SU-DHL-6 (cell line): ENCODE results near the gene KRTAP10-10.
"Not testable (repeated sequence)": the region's sequence is repeated elsewhere in the genome, so short reads cannot be mapped to it uniquely, and the experiment has no call there.

Source experiments
- H2AFZ ChIP-seq: fragments of 200-600 bp; sonication (generic); 2 replicates; pipeline ENCODE4 v1.6.1; 2014; ENCODE audit warnings: low read depth, mild to moderate bottlenecking, moderate library complexity, mixed read lengths, antibody characterized with exemption, low read length; ENCODE audit not compliant: severe bottlenecking
- H3F3A ChIP-seq: fragments of 200-600 bp; shearing (Covaris generic); 2 replicates; pipeline ENCODE4 v1.6.0; 2016; ENCODE audit warnings: antibody characterized with exemption, mild to moderate bottlenecking; ENCODE audit not compliant: insufficient read depth
- H3K27ac ChIP-seq: fragments of 200-600 bp; sonication (generic); 2 replicates; pipeline ENCODE4 v1.5.1; 2016; ENCODE audit warnings: low read depth, mild to moderate bottlenecking, low read length, moderate library complexity, mixed read lengths
- H3K27me3 ChIP-seq: fragments of 200-600 bp; sonication (generic), shearing (Covaris generic); 2 replicates; pipeline ENCODE4 v1.6.0; 2014; ENCODE audit warnings: mild to moderate bottlenecking, low read length
- H3K36me3 ChIP-seq: fragments of 200-600 bp; sonication (generic); 2 replicates; pipeline ENCODE4 v1.6.1; 2014; ENCODE audit warnings: mild to moderate bottlenecking, low read length, mixed read lengths
- H3K4me2 ChIP-seq: fragments of 300-600, 200-600 bp; shearing (Covaris generic), sonication (generic); 2 replicates; pipeline ENCODE4 v1.6.0; 2014; ENCODE audit warnings: low read length, low read depth, mild to moderate bottlenecking; ENCODE audit not compliant: poor library complexity, severe bottlenecking
- H3K4me3 ChIP-seq: fragments of 200-600 bp; sonication (generic); 2 replicates; pipeline ENCODE4 v1.5.1; 2014; ENCODE audit warnings: antibody characterized with exemption, low read length, mild to moderate bottlenecking, mixed read lengths; ENCODE audit not compliant: insufficient read depth, poor library complexity, severe bottlenecking
- H3K79me2 ChIP-seq: fragments of 200-600 bp; sonication (generic); 2 replicates; pipeline ENCODE4 v1.6.1; 2014; ENCODE audit warnings: mild to moderate bottlenecking, low read length, moderate library complexity; ENCODE audit not compliant: insufficient read depth
- H3K9ac ChIP-seq: fragments of 200-600 bp; sonication (generic); 2 replicates; pipeline ENCODE4 v1.7.0; 2014; ENCODE audit warnings: mild to moderate bottlenecking, low read length
- H3K9me2 ChIP-seq: fragments of 200-600 bp; sonication (generic); replicated peaks from 2 replicates; pipeline ENCODE4 v1.6.1; 2014; ENCODE audit warnings: low read length; ENCODE audit not compliant: insufficient read depth
- H3K9me3 ChIP-seq: fragments of 200-600 bp; sonication (generic); 2 replicates; pipeline ENCODE4 v1.6.1; 2014; ENCODE audit warnings: low read length, mixed read lengths; ENCODE audit not compliant: insufficient read depth
- H4K20me1 ChIP-seq: fragments of 200-600 bp; sonication (generic); 2 replicates; pipeline ENCODE4 v1.6.1; 2014; ENCODE audit warnings: low read depth, mild to moderate bottlenecking, antibody characterized with exemption, low read length, moderate library complexity, mixed read lengths
- CTCF ChIP-seq: fragments of 200-600 bp; sonication (generic); IDR thresholded peaks from one replicate; pipeline ENCODE4 v1.5.1; 2017; ENCODE audit warnings: antibody characterized with exemption, mild to moderate bottlenecking, low read length, moderate library complexity; ENCODE audit not compliant: insufficient read depth, poor library complexity, severe bottlenecking
- EZH2phosphoT487 ChIP-seq: fragments of 200-600 bp; sonication (generic), shearing (Covaris generic); conservative IDR thresholded peaks from 2 replicates; pipeline ENCODE4 v1.6.1; 2018; ENCODE audit warnings: mild to moderate bottlenecking, antibody characterized with exemption, low read length, moderate library complexity, mixed read lengths

The KRTAP10-10 gene

GRCh38 chr21:44658913-44659595 is 21.9 kb downstream of the KRTAP10-10 start:
- TF ChIP-seq CTCF = no peak
- TF ChIP-seq EZH2phosphoT487 = no peak
- H3K27me3 ChIP-seq = no peaks in the 10 kb centered on the region
- H3K9me3 ChIP-seq = no peaks in the 10 kb centered on the region
- no peaks in the 10 kb centered on the region for H3F3A ChIP-seq
- no peaks in the 10 kb centered on the region for H3K36me3 ChIP-seq
- no peaks in the 10 kb centered on the region for H3K79me2 ChIP-seq
- no peaks in the 10 kb centered on the region for H3K9me2 ChIP-seq
- no peaks in the 10 kb centered on the region for H4K20me1 ChIP-seq
- no peak overlapping the region for H3K9ac ChIP-seq
- H3K27ac ChIP-seq = no peak overlapping the region
- H2AFZ ChIP-seq = no peak overlapping the region
- no peak overlapping the region for H3K4me3 ChIP-seq
- no peak overlapping the region for H3K4me2 ChIP-seq

DNA sequence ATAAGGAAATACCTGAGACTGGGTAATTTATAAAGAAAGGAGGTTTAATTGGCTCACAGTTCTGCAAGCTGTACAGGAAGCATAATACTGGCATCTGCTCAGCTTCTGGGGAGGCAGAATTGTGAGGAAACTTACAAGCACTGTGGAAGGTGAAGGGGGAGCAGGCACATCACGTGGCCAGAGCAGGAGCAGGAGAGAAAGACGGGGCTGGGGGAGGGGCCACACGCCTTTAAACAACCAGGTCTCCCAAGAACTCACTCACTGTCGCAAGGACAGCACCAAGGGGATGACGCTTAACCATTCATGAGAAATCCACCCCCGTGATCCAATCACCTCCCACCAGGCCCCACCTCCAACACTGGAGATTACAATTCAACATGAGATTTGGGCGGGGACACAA is 24.4 kb downstream of the KRTAP10-10 start:
- H3K27me3 ChIP-seq, H3K9me2 ChIP-seq, H4K20me1 ChIP-seq, H3K9me3 ChIP-seq, H2AFZ ChIP-seq, H3K4me3 ChIP-seq, H3K36me3 ChIP-seq, H3F3A ChIP-seq, H3K9ac ChIP-seq, H3K27ac ChIP-seq, H3K4me2 ChIP-seq, H3K79me2 ChIP-seq: not testable (repeated sequence)

DNA sequence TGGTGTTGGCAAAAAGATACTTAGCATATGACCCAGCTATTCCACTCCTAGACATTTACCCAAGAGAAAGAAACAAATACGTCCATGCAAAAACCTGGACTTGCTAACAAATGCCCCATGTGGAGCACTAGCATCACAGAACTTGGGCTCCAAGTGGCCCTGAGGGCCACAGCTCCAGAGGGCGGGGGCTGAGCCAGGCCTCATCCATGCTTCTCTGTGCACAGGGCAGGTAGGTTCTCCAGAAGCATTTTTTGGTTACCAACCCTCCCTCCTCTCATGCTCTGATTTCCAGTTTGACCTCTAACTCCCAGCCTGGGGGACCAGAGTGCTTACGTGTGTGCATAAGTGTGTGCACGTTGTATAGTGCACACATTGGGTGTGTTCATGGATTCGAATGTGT is 27.5 kb downstream of the KRTAP10-10 start:
- Histone ChIP-seq H3K9ac (no peak overlapping the region), H3K9me2 (no peaks in the 10 kb centered on the region), H3F3A (no peaks in the 10 kb centered on the region)

More for the DNA sequence above, 27.5 kb downstream of the KRTAP10-10 start:
- no peaks in the 10 kb centered on the region for H3K27me3 ChIP-seq
- H3K4me3 ChIP-seq = no peak overlapping the region
- TF ChIP-seq EZH2phosphoT487 (no peak), CTCF (no peak)
- H3K36me3 ChIP-seq = no peaks in the 10 kb centered on the region
- no peaks in the 10 kb centered on the region for H3K9me3 ChIP-seq
- no peak overlapping the region for H2AFZ ChIP-seq
- no peaks in the 10 kb centered on the region for H4K20me1 ChIP-seq
- no peaks in the 10 kb centered on the region for H3K79me2 ChIP-seq
- H3K27ac ChIP-seq = no peak overlapping the region
- H3K4me2 ChIP-seq = no peak overlapping the region
